B cell (primary cell): ENCODE results near the gene KCNT2. TPM values are rescaled to one million over a fixed set of nuclear protein-coding genes. Genes with fewer than 3 reads are reported as not detected.

Experiments
- ATAC-seq: fragments of 200-7000 bp; cut with Tn5 transposase; one replicate; pipeline ENCODE4 v1.10.0; 2021; ENCODE audit warnings: low read depth, mild to moderate bottlenecking, moderate number of reproducible peaks, moderate library complexity
- CTCF ChIA-PET: fragments of 350-600 bp; sonication (Branson Sonifier 250); formaldehyde crosslinking; loops from one replicate; lab custom pipeline; 2021; ENCODE audit warnings: antibody characterized with exemption, inconsistent platforms; lab: Charles Lee
- POLR2A ChIA-PET: fragments of 350-600 bp; sonication (Branson Sonifier 250); formaldehyde crosslinking; loops from one replicate; lab custom pipeline; 2021; ENCODE audit warnings: antibody characterized with exemption; lab: Charles Lee
- DNase-seq: peaks from one replicate; pipeline ENCODE4 v3.0.0; 2013
- H2AFZ ChIP-seq: 2 replicates; pipeline ENCODE4 v1.6.1; 2012; ENCODE audit warnings: mild to moderate bottlenecking, low read depth, low read length; ENCODE audit not compliant: insufficient read depth, poor library complexity, severe bottlenecking
- H3K27ac ChIP-seq, 2 donors: 1 replicate in 1 of 2; 2 replicates in 1 of 2; pipeline ENCODE4 v1.5.1; 2012 to 2013; ENCODE audit warnings: low read length in 2 of 2, mild to moderate bottlenecking in 2 of 2, moderate library complexity in 1 of 2
- H3K27me3 ChIP-seq, 4 experiments: fragments of 200-600 bp in 1 of 4; sonication (generic) in 1 of 4; replicated peaks in 1 of 4; 1 replicate in 2 of 4; 2 replicates in 2 of 4; pipeline versions ENCODE4 v1.6.1 to v1.7.0; 2013 to 2016; ENCODE audit warnings: low read length in 3 of 4, mild to moderate bottlenecking in 2 of 4, mixed read lengths in 1 of 4, moderate library complexity in 1 of 4; ENCODE audit not compliant: insufficient read depth in 4 of 4, control insufficient read depth in 3 of 4; ENCODE audit errors: control extremely low read depth in 1 of 4
- H3K36me3 ChIP-seq, 2 experiments: replicated peaks in 1 of 2; 1 replicate in 1 of 2; 2 replicates in 1 of 2; pipeline versions ENCODE4 v1.6.1 to v1.7.1; 2013; ENCODE audit warnings: low read length in 1 of 2; ENCODE audit not compliant: insufficient read depth in 2 of 2, control insufficient read depth in 1 of 2; ENCODE audit errors: control extremely low read depth in 1 of 2, extremely low read depth in 1 of 2
- H3K4me1 ChIP-seq, 2 donors: fragments of 200-600 bp in 1 of 2; sonication (generic) in 1 of 2; 1 replicate in 1 of 2; 2 replicates in 1 of 2; pipeline versions ENCODE4 v1.5.1 to v1.6.1; 2013 to 2017; ENCODE audit warnings: low read length in 2 of 2; ENCODE audit not compliant: control insufficient read depth in 2 of 2, insufficient read depth in 2 of 2
- H3K4me2 ChIP-seq: replicated peaks from 2 replicates; pipeline ENCODE3; 2012; ENCODE audit warnings: mild to moderate bottlenecking, low read depth, low read length; ENCODE audit not compliant: poor library complexity, severe bottlenecking
- H3K4me3 ChIP-seq, 5 experiments: fragments of 200-600 bp in 1 of 5; sonication (generic) in 1 of 5; 1 replicate in 3 of 5; 2 replicates in 2 of 5; pipeline versions ENCODE4 v1.5.1 to v1.7.0; 2011 to 2016; ENCODE audit warnings: low read length in 4 of 5, mild to moderate bottlenecking in 4 of 5, low read depth in 2 of 5, control low read depth in 1 of 5, moderate library complexity in 1 of 5; ENCODE audit not compliant: insufficient read depth in 1 of 5; ENCODE audit errors: control extremely low read depth in 1 of 5, extremely low read depth in 1 of 5
- H3K79me2 ChIP-seq: fragments of 200-600 bp; sonication (generic); one replicate; pipeline ENCODE4 v1.6.0; 2016; ENCODE audit warnings: low read length; ENCODE audit not compliant: control insufficient read depth, insufficient read depth
- H3K9ac ChIP-seq: fragments of 200-600 bp; sonication (generic); 2 replicates; pipeline ENCODE4 v1.6.1; 2017; ENCODE audit warnings: mild to moderate bottlenecking, low read length, moderate library complexity
- H3K9me3 ChIP-seq, 3 donors: one replicate each; pipeline versions ENCODE4 v1.6.1 to v1.7.1; 2013; ENCODE audit warnings: low read length in 2 of 3; ENCODE audit not compliant: control insufficient read depth in 2 of 3, insufficient read depth in 1 of 3; ENCODE audit errors: control extremely low read depth in 1 of 3
- H4K20me1 ChIP-seq: 2 replicates; pipeline ENCODE4 v1.6.0; 2012; ENCODE audit warnings: mild to moderate bottlenecking, low read length; ENCODE audit not compliant: insufficient read depth, control insufficient read depth, poor library complexity, severe bottlenecking
- H3K27ac Mint-ChIP-seq: one replicate; pipeline ENCODE4 v1.8.0; 2021; ENCODE audit warnings: mixed read lengths
- H3K27me3 Mint-ChIP-seq: one replicate; pipeline ENCODE4 v1.8.0; 2021; ENCODE audit warnings: mixed read lengths
- H3K4me1 Mint-ChIP-seq: one replicate; pipeline ENCODE4 v1.8.0; 2021; ENCODE audit warnings: mixed read lengths
- H3K4me3 Mint-ChIP-seq: one replicate; pipeline ENCODE4 v1.8.0; 2021; ENCODE audit warnings: mixed read lengths
- H3K9me3 Mint-ChIP-seq: one replicate; pipeline ENCODE4 v1.8.0; 2022; ENCODE audit warnings: mixed read lengths; ENCODE audit not compliant: insufficient read depth
- EZH2 ChIP-seq: IDR thresholded peaks from 2 replicates; pipeline ENCODE4 v1.6.1; 2012; ENCODE audit warnings: borderline replicate concordance, low read depth, mild to moderate bottlenecking, moderate library complexity, low read length; ENCODE audit not compliant: insufficient read depth, poor library complexity, severe bottlenecking
- WGBS: methylation state at CpG from one replicate; pipeline ENCODE4 v1.1.5; 2013; ENCODE audit warnings: missing lambda C conversion rate; ENCODE audit not compliant: insufficient coverage; 5-methylcytosine and 5-hydroxymethylcytosine counted together
- intact Hi-C: fragments of 100-400 bp; cut with micrococcal nuclease; formaldehyde crosslinking; loops from one replicate; pipeline ENCODE4 v1.10.0; 2022
- polyA plus RNA-seq: library from polyadenylated mRNA; depleted of rRNA; stranded (reverse); fragments of >200 nt; gene quantifications from 2 replicates; pipeline ENCODE4 v1.2.3, GENCODE V29; 2012
- total RNA-seq, 2 donors: library from RNA; stranded (reverse); fragments of 120-200 nt in 1 of 2; gene quantifications; 1 replicate in 1 of 2; 2 replicates in 1 of 2; pipeline versions ENCODE4 v1.2.3 to v1.2.4, GENCODE V29; 2013 to 2022
- TF ChIP-seq, protein P1 (sequence below): fragments of 200-600 bp; IDR thresholded peaks from one replicate; pipeline ENCODE4 v1.8.0; 2022; ENCODE audit warnings: antibody characterized with exemption, mild to moderate bottlenecking

KCNT2 gene
- total and polyA plus RNA-seq, 2 donors (not counting 1 experiment from before 2014, with no cell fraction given), result not detected

DNA sequence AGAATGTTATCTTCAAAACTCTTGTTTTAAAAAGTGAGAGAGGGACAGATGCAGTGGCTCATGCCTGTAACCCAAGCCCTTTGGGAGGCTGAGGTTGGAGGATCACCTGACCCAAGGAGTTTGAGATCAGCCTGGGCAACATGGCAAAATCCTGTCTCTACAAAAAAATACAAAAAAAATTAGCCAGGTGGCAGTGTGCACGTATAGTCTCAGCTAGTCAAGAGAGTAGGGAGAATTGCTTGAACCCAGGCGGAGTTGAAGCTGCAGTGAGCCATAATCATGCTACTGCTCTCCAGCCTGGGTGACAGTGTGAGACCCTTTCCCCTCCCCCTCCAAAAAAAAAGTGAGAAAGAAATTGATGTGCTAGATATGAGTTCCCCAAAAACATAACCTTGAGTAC, 131.0 kb downstream of the KCNT2 start:
- H3K4me3 ChIP-seq, result no peak overlapping the region
- H3K27ac ChIP-seq, result no peak overlapping the region
- H3K27ac Mint-ChIP-seq, result no peak overlapping the region
- H3K9ac ChIP-seq, result no peak overlapping the region
- DNase-seq (no peak), ATAC-seq (no peak)
- no peak overlapping the region for H3K4me2 ChIP-seq
- CTCF ChIA-PET, result no interaction called here
- no peaks in the 10 kb centered on the region for H4K20me1 ChIP-seq
- H3K27me3 Mint-ChIP-seq, result no peaks in the 10 kb centered on the region
- H3K27me3 ChIP-seq, result no peaks in the 10 kb centered on the region
- WGBS, result no CpG with 5 or more reads among the region's 2 CpGs
- H2AFZ ChIP-seq, result no peak overlapping the region
- no peaks in the 10 kb centered on the region for H3K4me1 Mint-ChIP-seq
- no peaks in the 10 kb centered on the region for H3K9me3 Mint-ChIP-seq
- no peaks in the 10 kb centered on the region for H3K4me1 ChIP-seq
- no peak overlapping the region for H3K4me3 Mint-ChIP-seq
- TF ChIP-seq, protein P1, sequence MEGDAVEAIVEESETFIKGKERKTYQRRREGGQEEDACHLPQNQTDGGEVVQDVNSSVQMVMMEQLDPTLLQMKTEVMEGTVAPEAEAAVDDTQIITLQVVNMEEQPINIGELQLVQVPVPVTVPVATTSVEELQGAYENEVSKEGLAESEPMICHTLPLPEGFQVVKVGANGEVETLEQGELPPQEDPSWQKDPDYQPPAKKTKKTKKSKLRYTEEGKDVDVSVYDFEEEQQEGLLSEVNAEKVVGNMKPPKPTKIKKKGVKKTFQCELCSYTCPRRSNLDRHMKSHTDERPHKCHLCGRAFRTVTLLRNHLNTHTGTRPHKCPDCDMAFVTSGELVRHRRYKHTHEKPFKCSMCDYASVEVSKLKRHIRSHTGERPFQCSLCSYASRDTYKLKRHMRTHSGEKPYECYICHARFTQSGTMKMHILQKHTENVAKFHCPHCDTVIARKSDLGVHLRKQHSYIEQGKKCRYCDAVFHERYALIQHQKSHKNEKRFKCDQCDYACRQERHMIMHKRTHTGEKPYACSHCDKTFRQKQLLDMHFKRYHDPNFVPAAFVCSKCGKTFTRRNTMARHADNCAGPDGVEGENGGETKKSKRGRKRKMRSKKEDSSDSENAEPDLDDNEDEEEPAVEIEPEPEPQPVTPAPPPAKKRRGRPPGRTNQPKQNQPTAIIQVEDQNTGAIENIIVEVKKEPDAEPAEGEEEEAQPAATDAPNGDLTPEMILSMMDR, result no peak
- no peak for TF ChIP-seq EZH2
- POLR2A ChIA-PET, result no interaction called here
- intact Hi-C loops, result no loop called here
- H3K9me3 ChIP-seq, result no peaks in the 10 kb centered on the region
- no peaks in the 10 kb centered on the region for H3K79me2 ChIP-seq
- H3K36me3 ChIP-seq, result no peaks in the 10 kb centered on the region

GRCh38 chr1:196467230-196467925, 140.9 kb downstream of the KCNT2 start:
- WGBS, result no CpG with 5 or more reads among the region's 1 CpG
- TF ChIP-seq, protein P1, result no peak
- TF ChIP-seq EZH2, result no peak
- Histone ChIP-seq H3K9me3 (no peaks in the 10 kb centered on the region), H2AFZ (no peak overlapping the region), H4K20me1 (no peaks in the 10 kb centered on the region), H3K4me3 (no peak overlapping the region), H3K9ac (no peak overlapping the region), H3K4me1 (no peaks in the 10 kb centered on the region), H3K27ac (no peak overlapping the region), H3K4me2 (no peak overlapping the region), H3K79me2 (no peaks in the 10 kb centered on the region), H3K36me3 (no peaks in the 10 kb centered on the region), H3K27me3 (no peaks in the 10 kb centered on the region)
- no peaks in the 10 kb centered on the region for H3K4me1 Mint-ChIP-seq
- no peaks in the 10 kb centered on the region for H3K9me3 Mint-ChIP-seq
- DNase-seq (no peak), ATAC-seq (no peak)
- POLR2A ChIA-PET, result no interaction called here
- CTCF ChIA-PET, result no interaction called here
- H3K4me3 Mint-ChIP-seq, result no peak overlapping the region
- intact Hi-C loops, result no loop called here
- H3K27ac Mint-ChIP-seq, result no peak overlapping the region
- H3K27me3 Mint-ChIP-seq, result no peaks in the 10 kb centered on the region
